Measurements from ENCODE around the gene RDX.

DNA sequence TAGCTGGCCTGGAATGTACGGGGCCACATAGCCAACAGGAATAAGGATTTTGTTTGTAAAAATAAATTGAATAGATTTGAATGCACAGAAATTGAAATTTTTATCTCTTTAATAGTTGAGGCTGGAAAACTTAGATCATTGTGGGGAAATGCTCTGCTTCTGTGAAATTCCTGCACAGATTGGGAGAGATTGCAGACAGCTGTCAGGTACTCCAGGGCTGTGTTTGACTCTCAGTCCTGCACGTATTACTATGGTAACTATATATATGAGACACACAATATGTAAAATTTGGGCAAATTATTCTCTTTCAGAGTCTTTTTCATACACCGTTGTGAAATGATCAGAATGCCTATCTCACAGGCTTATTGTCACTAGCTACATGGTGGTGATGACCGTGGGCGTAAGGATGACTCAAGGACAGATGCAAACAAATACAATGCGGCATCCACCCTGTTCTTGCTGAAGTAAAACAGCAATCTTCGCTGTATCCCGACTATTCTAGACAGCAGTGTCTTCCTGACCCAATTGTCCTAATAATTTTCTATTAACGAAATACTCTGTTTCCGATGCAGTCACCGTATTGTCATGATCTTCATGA, 123.8 kb downstream of the RDX start:
- TF ChIP-seq NR1H2 (CRISPR knock-in tag; IDR thresholded peaks at IDR 0.05; ENCODE audit: borderline replicate concordance, low read depth) (no peak), ZNF282 (IDR thresholded peaks at IDR 0.05; ENCODE audit: partially characterized antibody) (no peak)

Data from HepG2 (cell line).